GM19467 (cell line): ENCODE results near the gene JPH3.

Source experiments
- ATAC-seq: cut with Tn5 transposase; IDR thresholded peaks from one replicate; pipeline ENCODE4 v1.9.1; 2021; ENCODE audit warnings: mild to moderate bottlenecking, moderate library complexity; ENCODE audit not compliant: unreplicated experiment

Gene JPH3

GRCh38 chr16:87625241-87625797 is 23.0 kb downstream of the JPH3 start:
- no peak for ATAC-seq

- no peak for ATAC-seq
Observed at GRCh38 chr16:87626401-87626800, 24.1 kb downstream of the JPH3 start.

- ATAC-seq, result no peak
Observed at GRCh38 chr16:87626905-87627304, 24.6 kb downstream of the JPH3 start.

GRCh38 chr16:87627542-87628245 is 25.4 kb downstream of the JPH3 start:
- ATAC-seq, result no peak

GRCh38 chr16:87628246-87628923 is 26.1 kb downstream of the JPH3 start:
- no peak for ATAC-seq

GRCh38 chr16:87628940-87629339 is 26.6 kb downstream of the JPH3 start:
- ATAC-seq, result no peak

- ATAC-seq, result no peak
Observed at GRCh38 chr16:87631067-87631466, 28.8 kb downstream of the JPH3 start.

- no peak for ATAC-seq
Observed at GRCh38 chr16:87634411-87634810, 32.1 kb downstream of the JPH3 start.

- ATAC-seq, result no peak
Observed at GRCh38 chr16:87635541-87636049, 33.3 kb downstream of the JPH3 start.

GRCh38 chr16:87636050-87636684 is 33.9 kb downstream of the JPH3 start:
- ATAC-seq, result no peak

GRCh38 chr16:87636741-87637140 is 34.4 kb downstream of the JPH3 start:
- ATAC-seq, result no peak

GRCh38 chr16:87637357-87637756 is 35.0 kb downstream of the JPH3 start:
- no peak for ATAC-seq

DNA sequence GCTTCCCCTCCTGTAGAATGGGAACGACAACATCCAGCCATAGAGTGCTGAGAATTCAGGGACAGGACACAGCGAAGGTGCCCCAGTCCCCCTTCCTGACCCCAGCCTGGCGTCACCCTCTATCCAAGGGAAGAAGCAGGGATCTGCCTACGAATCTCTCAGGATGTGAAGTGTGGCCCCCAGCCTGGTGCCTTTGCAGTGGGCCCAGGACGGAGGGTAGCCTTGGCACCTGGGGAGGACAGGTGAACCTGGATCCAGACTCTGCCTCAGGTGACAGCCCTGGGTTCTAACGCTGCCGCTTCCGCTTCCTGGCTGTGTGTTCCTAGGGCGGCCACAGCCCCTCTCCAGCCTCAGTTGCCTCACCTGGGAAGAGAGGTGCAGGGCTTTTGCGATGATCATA is 36.4 kb downstream of the JPH3 start:
- no peak for ATAC-seq

- no peak for ATAC-seq
Observed at GRCh38 chr16:87641721-87642120, 39.4 kb downstream of the JPH3 start.

DNA sequence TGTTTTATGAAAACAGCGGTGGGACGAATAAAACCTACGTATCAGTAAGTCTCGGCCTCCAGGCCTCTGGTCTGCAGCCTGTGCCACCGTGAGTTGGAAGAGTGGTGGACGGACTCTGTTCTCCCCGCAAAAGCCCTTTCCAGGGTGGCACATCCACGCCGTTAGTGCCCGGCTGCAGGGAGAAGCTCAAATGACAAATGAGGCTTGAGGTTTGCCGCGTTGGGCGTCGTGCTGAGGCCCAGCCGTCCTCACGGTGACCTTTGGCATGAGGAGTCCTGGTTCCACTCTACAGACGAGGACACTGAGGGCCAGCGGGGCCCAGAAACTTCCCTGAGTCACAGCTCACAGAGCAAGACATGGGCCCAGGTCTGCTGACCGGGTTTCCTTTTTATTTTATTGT is 40.2 kb downstream of the JPH3 start:
- ATAC-seq, result no peak

DNA sequence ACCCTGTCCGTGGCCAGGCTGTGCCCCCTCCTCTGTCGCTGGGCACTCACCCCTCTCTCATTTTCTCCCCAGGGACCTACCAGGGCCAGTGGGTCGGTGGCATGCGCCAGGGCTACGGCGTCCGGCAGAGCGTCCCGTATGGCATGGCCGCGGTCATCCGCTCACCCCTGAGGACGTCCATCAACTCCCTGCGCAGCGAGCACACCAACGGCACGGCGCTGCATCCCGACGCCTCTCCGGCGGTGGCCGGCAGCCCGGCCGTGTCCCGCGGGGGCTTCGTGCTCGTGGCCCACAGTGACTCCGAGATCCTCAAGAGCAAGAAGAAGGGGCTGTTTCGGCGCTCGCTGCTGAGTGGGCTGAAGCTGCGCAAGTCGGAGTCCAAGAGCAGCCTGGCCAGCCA is 41.9 kb downstream of the JPH3 start:
- no peak for ATAC-seq

GRCh38 chr16:87644596-87644995 is 42.3 kb downstream of the JPH3 start:
- no peak for ATAC-seq

- no peak for ATAC-seq
Observed at GRCh38 chr16:87645802-87646201, 43.5 kb downstream of the JPH3 start.

- no peak for ATAC-seq
Observed at GRCh38 chr16:87647431-87648185, 45.3 kb downstream of the JPH3 start.

GRCh38 chr16:87648236-87648635 is 45.9 kb downstream of the JPH3 start:
- no peak for ATAC-seq
